ENCODE data around the gene PSMB2.
A peak's percentile ranks its signal among the peaks of the same experiment; 100 is the strongest.

Gene PSMB2

GRCh38 chr1:35565742-35566133 lies 75.6 kb downstream of the PSMB2 start:
- no peak overlapping the region for H3K4me3 ChIP-seq (ENCODE audit: insufficient read depth, low read depth, low read length, poor library complexity, severe bottlenecking)
- H3K36me3 ChIP-seq (ENCODE audit: control insufficient read depth, insufficient read depth, low read length), result peaks cover 4% of the 10 kb centered on the region

GRCh38 chr1:35564884-35565741 lies 76.2 kb downstream of the PSMB2 start:
- H3K27me3 ChIP-seq (replicated peaks; ENCODE audit: control insufficient read depth, insufficient read depth, low read length, poor library complexity, severe bottlenecking), result no peaks in the 10 kb centered on the region
- H3K9me3 ChIP-seq (ENCODE audit: control insufficient read depth, low read length), result no peaks in the 10 kb centered on the region
- no peaks in the 10 kb centered on the region for H3K4me1 ChIP-seq (ENCODE audit: control insufficient read depth, insufficient read depth, low read length, poor library complexity, severe bottlenecking)
- peaks cover 4% of the 10 kb centered on the region for H3K36me3 ChIP-seq (ENCODE audit: control insufficient read depth, insufficient read depth, low read length)
- DNase-seq, result no peak
- no peak overlapping the region for H3K4me3 ChIP-seq (ENCODE audit: insufficient read depth, low read depth, low read length, poor library complexity, severe bottlenecking)
- H3K27ac ChIP-seq (ENCODE audit: insufficient read depth, low read length, poor library complexity, severe bottlenecking), result no peak overlapping the region

More at GRCh38 chr1:35565742-35566133, 75.6 kb downstream of the PSMB2 start:
- Histone ChIP-seq H3K4me1 (ENCODE audit: control insufficient read depth, insufficient read depth, low read length, poor library complexity, severe bottlenecking) (no peaks in the 10 kb centered on the region), H3K27me3 (replicated peaks; ENCODE audit: control insufficient read depth, insufficient read depth, low read length, poor library complexity, severe bottlenecking) (no peaks in the 10 kb centered on the region), H3K27ac (ENCODE audit: insufficient read depth, low read length, poor library complexity, severe bottlenecking) (no peak overlapping the region), H3K9me3 (ENCODE audit: control insufficient read depth, low read length) (no peaks in the 10 kb centered on the region)
- no peak for DNase-seq

- Histone ChIP-seq H3K9me3 (ENCODE audit: control insufficient read depth, low read length) (no peaks in the 10 kb centered on the region), H3K4me1 (ENCODE audit: control insufficient read depth, insufficient read depth, low read length, poor library complexity, severe bottlenecking) (peaks cover 4% of the 10 kb centered on the region), H3K4me3 (ENCODE audit: insufficient read depth, low read depth, low read length, poor library complexity, severe bottlenecking) (no peak overlapping the region), H3K36me3 (ENCODE audit: control insufficient read depth, insufficient read depth, low read length) (peaks cover 4% of the 10 kb centered on the region), H3K27ac (ENCODE audit: insufficient read depth, low read length, poor library complexity, severe bottlenecking) (no peak overlapping the region), H3K27me3 (replicated peaks; ENCODE audit: control insufficient read depth, insufficient read depth, low read length, poor library complexity, severe bottlenecking) (no peaks in the 10 kb centered on the region)
- peak; percentile 48 to 71 (median 59) for DNase-seq
Observed at GRCh38 chr1:35564037-35564883, 77.1 kb downstream of the PSMB2 start.

- H3K4me1 ChIP-seq (ENCODE audit: control insufficient read depth, insufficient read depth, low read length, poor library complexity, severe bottlenecking), result peaks cover 14% of the 10 kb centered on the region
Observed at GRCh38 chr1:35563166-35563565, 78.2 kb downstream of the PSMB2 start.

GRCh38 chr1:35561972-35562680 lies 79.2 kb downstream of the PSMB2 start:
- Histone ChIP-seq H3K9me3 (ENCODE audit: control insufficient read depth, low read length) (no peaks in the 10 kb centered on the region), H3K27me3 (replicated peaks; ENCODE audit: control insufficient read depth, insufficient read depth, low read length, poor library complexity, severe bottlenecking) (no peaks in the 10 kb centered on the region), H3K4me1 (ENCODE audit: control insufficient read depth, insufficient read depth, low read length, poor library complexity, severe bottlenecking) (peaks cover 14% of the 10 kb centered on the region), H3K36me3 (ENCODE audit: control insufficient read depth, insufficient read depth, low read length) (peaks cover 4% of the 10 kb centered on the region), H3K4me3 (ENCODE audit: insufficient read depth, low read depth, low read length, poor library complexity, severe bottlenecking) (no peak overlapping the region), H3K27ac (ENCODE audit: insufficient read depth, low read length, poor library complexity, severe bottlenecking) (no peak overlapping the region)
- DNase-seq, result no peak

More at GRCh38 chr1:35563166-35563565, 78.2 kb downstream of the PSMB2 start:
- no peaks in the 10 kb centered on the region for H3K9me3 ChIP-seq (ENCODE audit: control insufficient read depth, low read length)
- H3K36me3 ChIP-seq (ENCODE audit: control insufficient read depth, insufficient read depth, low read length), result peaks cover 4% of the 10 kb centered on the region
- H3K27ac ChIP-seq (ENCODE audit: insufficient read depth, low read length, poor library complexity, severe bottlenecking), result no peak overlapping the region
- no peak for DNase-seq
- H3K4me3 ChIP-seq (ENCODE audit: insufficient read depth, low read depth, low read length, poor library complexity, severe bottlenecking), result no peak overlapping the region
- no peaks in the 10 kb centered on the region for H3K27me3 ChIP-seq (replicated peaks; ENCODE audit: control insufficient read depth, insufficient read depth, low read length, poor library complexity, severe bottlenecking)

GRCh38 chr1:35561297-35561971 lies 79.9 kb downstream of the PSMB2 start:
- Histone ChIP-seq H3K4me1 (ENCODE audit: control insufficient read depth, insufficient read depth, low read length, poor library complexity, severe bottlenecking) (peaks cover 18% of the 10 kb centered on the region), H3K4me3 (ENCODE audit: insufficient read depth, low read depth, low read length, poor library complexity, severe bottlenecking) (no peak overlapping the region), H3K36me3 (ENCODE audit: control insufficient read depth, insufficient read depth, low read length) (peaks cover 4% of the 10 kb centered on the region), H3K27me3 (replicated peaks; ENCODE audit: control insufficient read depth, insufficient read depth, low read length, poor library complexity, severe bottlenecking) (no peaks in the 10 kb centered on the region), H3K9me3 (ENCODE audit: control insufficient read depth, low read length) (no peaks in the 10 kb centered on the region), H3K27ac (ENCODE audit: insufficient read depth, low read length, poor library complexity, severe bottlenecking) (no peak overlapping the region)
- DNase-seq, result no peak

- Histone ChIP-seq H3K4me3 (ENCODE audit: insufficient read depth, low read depth, low read length, poor library complexity, severe bottlenecking) (no peak overlapping the region), H3K27ac (ENCODE audit: insufficient read depth, low read length, poor library complexity, severe bottlenecking) (peak overlapping the region; percentile 39)
Observed at GRCh38 chr1:35560256-35561225, 80.8 kb downstream of the PSMB2 start.

GRCh38 chr1:35559317-35559944 lies 81.9 kb downstream of the PSMB2 start:
- H3K36me3 ChIP-seq (ENCODE audit: control insufficient read depth, insufficient read depth, low read length), result peaks cover 4% of the 10 kb centered on the region
- H3K4me1 ChIP-seq (ENCODE audit: control insufficient read depth, insufficient read depth, low read length, poor library complexity, severe bottlenecking), result peaks cover 25% of the 10 kb centered on the region
- peak in 2 of 3 donors; percentile 24 to 26 for DNase-seq
- no peaks in the 10 kb centered on the region for H3K9me3 ChIP-seq (ENCODE audit: control insufficient read depth, low read length)
- H3K27me3 ChIP-seq (replicated peaks; ENCODE audit: control insufficient read depth, insufficient read depth, low read length, poor library complexity, severe bottlenecking), result no peaks in the 10 kb centered on the region
- H3K4me3 ChIP-seq (ENCODE audit: insufficient read depth, low read depth, low read length, poor library complexity, severe bottlenecking), result no peak overlapping the region
- peak overlapping the region; percentile 39 for H3K27ac ChIP-seq (ENCODE audit: insufficient read depth, low read length, poor library complexity, severe bottlenecking)

More at GRCh38 chr1:35560256-35561225, 80.8 kb downstream of the PSMB2 start:
- Histone ChIP-seq H3K27me3 (replicated peaks; ENCODE audit: control insufficient read depth, insufficient read depth, low read length, poor library complexity, severe bottlenecking) (no peaks in the 10 kb centered on the region), H3K36me3 (ENCODE audit: control insufficient read depth, insufficient read depth, low read length) (peaks cover 4% of the 10 kb centered on the region), H3K9me3 (ENCODE audit: control insufficient read depth, low read length) (no peaks in the 10 kb centered on the region), H3K4me1 (ENCODE audit: control insufficient read depth, insufficient read depth, low read length, poor library complexity, severe bottlenecking) (peaks cover 25% of the 10 kb centered on the region)
- DNase-seq, result no peak

All from effector memory CD4-positive, alpha-beta T cell (primary cell).